ENCODE measurements around the gene PLEKHA8. TPM values are rescaled to one million over a fixed set of nuclear protein-coding genes. Genes with fewer than 3 reads are reported as not detected.

PLEKHA8 gene
- total RNA-seq, 1 donor: 13.8 TPM

- H3K4me3 ChIP-seq (ENCODE audit: insufficient read depth, low read length): no peak overlapping the region
- H3K9me3 ChIP-seq (ENCODE audit: low read depth, low read length): no peaks in the 10 kb centered on the region
- TF ChIP-seq CTCF (IDR thresholded peaks at IDR 0.05; ENCODE audit: extremely low read depth, low read depth, low read length): no peak
- peaks cover 16% of the 10 kb centered on the region for H3K4me1 ChIP-seq (ENCODE audit: insufficient read depth, low read length)
- peak overlapping the region; percentile 5 for H3K27ac ChIP-seq (ENCODE audit: low read depth, low read length)
- no peaks in the 10 kb centered on the region for H3K36me3 ChIP-seq (ENCODE audit: insufficient read depth, low read length)
- no peaks in the 10 kb centered on the region for H3K79me2 ChIP-seq (ENCODE audit: insufficient read depth, low read length)
- no peaks in the 10 kb centered on the region for H4K20me1 ChIP-seq (ENCODE audit: insufficient read depth, low read length)
- H3K4me2 ChIP-seq (ENCODE audit: insufficient read depth, low read length): no peak overlapping the region
- no peak for DNase-seq (ENCODE audit: insufficient read length, low spot score, missing footprints)
- no peak overlapping the region for H2AFZ ChIP-seq (ENCODE audit: low read length)
- no peaks in the 10 kb centered on the region for H3K27me3 ChIP-seq (ENCODE audit: insufficient read depth, low read length)
Observed at GRCh38 chr7:30069096-30069867, 41.1 kb downstream of the PLEKHA8 start.

GRCh38 chr7:30070052-30070451 lies 41.8 kb downstream of the PLEKHA8 start:
- no peaks in the 10 kb centered on the region for H4K20me1 ChIP-seq (ENCODE audit: insufficient read depth, low read length)
- TF ChIP-seq CTCF (IDR thresholded peaks at IDR 0.05; ENCODE audit: extremely low read depth, low read depth, low read length): no peak
- H3K4me1 ChIP-seq (ENCODE audit: insufficient read depth, low read length): peaks cover 16% of the 10 kb centered on the region
- H3K4me3 ChIP-seq (ENCODE audit: insufficient read depth, low read length): no peak overlapping the region
- no peaks in the 10 kb centered on the region for H3K79me2 ChIP-seq (ENCODE audit: insufficient read depth, low read length)
- no peak for DNase-seq (ENCODE audit: insufficient read length, low spot score, missing footprints)
- H3K9me3 ChIP-seq (ENCODE audit: low read depth, low read length): no peaks in the 10 kb centered on the region
- H3K4me2 ChIP-seq (ENCODE audit: insufficient read depth, low read length): no peak overlapping the region
- no peak overlapping the region for H3K27ac ChIP-seq (ENCODE audit: low read depth, low read length)
- no peaks in the 10 kb centered on the region for H3K27me3 ChIP-seq (ENCODE audit: insufficient read depth, low read length)
- H3K36me3 ChIP-seq (ENCODE audit: insufficient read depth, low read length): no peaks in the 10 kb centered on the region
- no peak overlapping the region for H2AFZ ChIP-seq (ENCODE audit: low read length)

- no peak for DNase-seq (ENCODE audit: insufficient read length, low spot score, missing footprints)
- no peaks in the 10 kb centered on the region for H3K36me3 ChIP-seq (ENCODE audit: insufficient read depth, low read length)
- H3K4me2 ChIP-seq (ENCODE audit: insufficient read depth, low read length): no peak overlapping the region
- TF ChIP-seq CTCF (IDR thresholded peaks at IDR 0.05; ENCODE audit: extremely low read depth, low read depth, low read length): no peak
- H3K27me3 ChIP-seq (ENCODE audit: insufficient read depth, low read length): no peaks in the 10 kb centered on the region
- peaks cover 14% of the 10 kb centered on the region for H3K4me1 ChIP-seq (ENCODE audit: insufficient read depth, low read length)
- no peak overlapping the region for H3K4me3 ChIP-seq (ENCODE audit: insufficient read depth, low read length)
- H2AFZ ChIP-seq (ENCODE audit: low read length): no peak overlapping the region
- H3K9me3 ChIP-seq (ENCODE audit: low read depth, low read length): no peaks in the 10 kb centered on the region
- no peaks in the 10 kb centered on the region for H4K20me1 ChIP-seq (ENCODE audit: insufficient read depth, low read length)
- no peak overlapping the region for H3K27ac ChIP-seq (ENCODE audit: low read depth, low read length)
- no peaks in the 10 kb centered on the region for H3K79me2 ChIP-seq (ENCODE audit: insufficient read depth, low read length)
Observed at GRCh38 chr7:30072735-30073134, 44.5 kb downstream of the PLEKHA8 start.

- DNase-seq (ENCODE audit: insufficient read length, low spot score, missing footprints): no peak
- H3K27me3 ChIP-seq (ENCODE audit: insufficient read depth, low read length): no peaks in the 10 kb centered on the region
- H4K20me1 ChIP-seq (ENCODE audit: insufficient read depth, low read length): no peaks in the 10 kb centered on the region
- H3K4me3 ChIP-seq (ENCODE audit: insufficient read depth, low read length): no peak overlapping the region
- H3K27ac ChIP-seq (ENCODE audit: low read depth, low read length): no peak overlapping the region
- no peak overlapping the region for H3K4me2 ChIP-seq (ENCODE audit: insufficient read depth, low read length)
- H2AFZ ChIP-seq (ENCODE audit: low read length): no peak overlapping the region
- peak; percentile 54 for TF ChIP-seq CTCF (IDR thresholded peaks at IDR 0.05; ENCODE audit: extremely low read depth, low read depth, low read length)
- H3K79me2 ChIP-seq (ENCODE audit: insufficient read depth, low read length): no peaks in the 10 kb centered on the region
- no peaks in the 10 kb centered on the region for H3K9me3 ChIP-seq (ENCODE audit: low read depth, low read length)
- peaks cover 8% of the 10 kb centered on the region for H3K36me3 ChIP-seq (ENCODE audit: insufficient read depth, low read length)
- no peaks in the 10 kb centered on the region for H3K4me1 ChIP-seq (ENCODE audit: insufficient read depth, low read length)
Observed at GRCh38 chr7:30074422-30075030, 46.3 kb downstream of the PLEKHA8 start.

Measured in osteoblast (primary cell).